ENCODE measurements around the gene PSMA6.

Gene PSMA6

DNA sequence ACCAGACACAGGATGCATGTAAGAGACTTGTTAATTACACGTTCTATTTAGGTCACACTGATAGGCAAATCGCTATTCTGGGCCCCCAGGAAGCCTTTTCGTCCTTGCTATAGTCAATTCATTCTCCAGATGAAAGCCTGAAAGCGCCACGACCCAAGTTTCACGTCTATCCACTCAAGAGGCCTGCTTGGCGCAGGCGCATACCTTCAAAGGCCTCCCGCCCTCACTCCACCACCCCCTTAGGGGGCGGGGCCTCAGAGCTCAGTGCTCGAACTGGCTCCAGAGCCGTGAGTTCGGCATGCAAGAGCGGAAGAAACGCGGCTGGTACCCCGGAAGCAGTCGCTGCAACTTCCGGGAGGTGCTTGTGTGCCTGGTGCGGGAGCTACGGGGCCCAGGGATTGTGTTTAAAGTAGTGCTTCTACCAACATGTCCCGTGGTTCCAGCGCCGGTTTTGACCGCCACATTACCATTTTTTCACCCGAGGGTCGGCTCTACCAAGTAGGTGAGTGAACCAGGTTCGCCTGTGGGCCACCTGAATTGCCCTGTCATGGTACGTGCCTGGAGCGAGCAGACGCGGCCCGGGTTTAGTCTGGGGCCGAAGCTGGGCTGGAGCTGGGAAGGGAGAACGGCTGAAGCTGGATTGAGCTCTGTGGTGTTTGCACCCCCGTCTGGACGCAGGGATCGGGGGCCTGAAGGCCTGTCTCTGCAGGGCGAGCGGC is at the start of gene PSMA6:
PSMA6 (plus strand) TSS at position 332 of the 719 bp plus-strand sequence; CDS start at position 427, 95 bp downstream.
- Histone ChIP-seq H2AFZ (ENCODE audit: low read depth) (peak within 1 kb of the TSS; percentile 43; the same call in 1 of the 2 replicates), H3K9ac (peak within 1 kb of the TSS; percentile 88), H3K4me2 (peak within 1 kb of the TSS; percentile 93), H4K20me1 (ENCODE audit: insufficient read depth) (no peaks in the 10 kb centered on the region), H3K4me3 (IDR thresholded peaks at IDR 0.05; ENCODE audit: insufficient read depth, low read depth, low read length) (no peak within 1 kb of the TSS), H3K27me3 (ENCODE audit: insufficient read depth, low read depth) (no peaks in the 10 kb centered on the region), H3K36me3 (ENCODE audit: insufficient read depth) (no peaks in the 10 kb centered on the region), H3K27ac (peak within 1 kb of the TSS; percentile 89), H3K4me1 (ENCODE audit: low read depth, poor library complexity, severe bottlenecking) (peaks cover 30% of the 10 kb centered on the region), H3K79me2 (ENCODE audit: insufficient read depth, low read depth) (peaks cover 49% of the 10 kb centered on the region)
- no peak for TF ChIP-seq CTCF (conservative IDR thresholded peaks at IDR 0.05; ENCODE audit: low read depth, low read length)

- no peak overlapping the region for H3K4me3 ChIP-seq (IDR thresholded peaks at IDR 0.05; ENCODE audit: insufficient read depth, low read depth, low read length)
- H3K27ac ChIP-seq: no peak overlapping the region
- no peak overlapping the region for H2AFZ ChIP-seq (ENCODE audit: low read depth)
- no peaks in the 10 kb centered on the region for H4K20me1 ChIP-seq (ENCODE audit: insufficient read depth)
- no peaks in the 10 kb centered on the region for H3K79me2 ChIP-seq (ENCODE audit: insufficient read depth, low read depth)
- H3K9ac ChIP-seq: no peak overlapping the region
- no peak for TF ChIP-seq CTCF (conservative IDR thresholded peaks at IDR 0.05; ENCODE audit: low read depth, low read length)
- H3K27me3 ChIP-seq (ENCODE audit: insufficient read depth, low read depth): no peaks in the 10 kb centered on the region
- H3K4me1 ChIP-seq (ENCODE audit: low read depth, poor library complexity, severe bottlenecking): peaks cover 3% of the 10 kb centered on the region
- no peak overlapping the region for H3K4me2 ChIP-seq
- H3K36me3 ChIP-seq (ENCODE audit: insufficient read depth): no peaks in the 10 kb centered on the region
Measured at GRCh38 chr14:35242599-35243311, 49.4 kb upstream of the PSMA6 start.

GRCh38 chr14:35243956-35244355 is 48.2 kb upstream of the PSMA6 start:
- Histone ChIP-seq H3K9ac (no peak overlapping the region), H3K27ac (no peak overlapping the region), H3K27me3 (ENCODE audit: insufficient read depth, low read depth) (no peaks in the 10 kb centered on the region), H3K4me2 (no peak overlapping the region), H3K79me2 (ENCODE audit: insufficient read depth, low read depth) (no peaks in the 10 kb centered on the region), H3K4me3 (IDR thresholded peaks at IDR 0.05; ENCODE audit: insufficient read depth, low read depth, low read length) (no peak overlapping the region), H3K36me3 (ENCODE audit: insufficient read depth) (no peaks in the 10 kb centered on the region), H4K20me1 (ENCODE audit: insufficient read depth) (no peaks in the 10 kb centered on the region), H2AFZ (ENCODE audit: low read depth) (no peak overlapping the region), H3K4me1 (ENCODE audit: low read depth, poor library complexity, severe bottlenecking) (peaks cover 15% of the 10 kb centered on the region)
- TF ChIP-seq CTCF (conservative IDR thresholded peaks at IDR 0.05; ENCODE audit: low read depth, low read length): no peak

DNA sequence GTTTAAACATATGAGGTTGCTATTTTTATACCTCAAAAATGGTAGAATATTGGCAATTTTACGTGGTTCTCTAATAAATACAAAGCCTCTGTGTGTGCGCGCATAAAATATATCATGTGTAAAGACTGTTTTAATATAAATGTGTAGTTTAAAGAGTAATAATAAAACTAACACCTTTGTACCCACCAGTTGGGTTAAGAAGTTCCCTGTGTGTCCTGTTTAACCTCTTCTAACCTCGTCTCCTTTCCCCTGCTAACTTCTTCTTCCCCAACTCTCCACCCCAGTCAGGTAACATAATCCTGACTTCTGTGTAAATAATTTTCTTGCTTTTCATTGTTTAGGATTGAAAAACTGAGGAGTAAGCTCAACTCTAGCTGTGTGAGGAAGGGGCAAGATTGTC is 47.6 kb upstream of the PSMA6 start:
- Histone ChIP-seq H3K4me2 (no peak overlapping the region), H3K4me1 (ENCODE audit: low read depth, poor library complexity, severe bottlenecking) (peaks cover 21% of the 10 kb centered on the region), H2AFZ (ENCODE audit: low read depth) (no peak overlapping the region), H3K27me3 (ENCODE audit: insufficient read depth, low read depth) (no peaks in the 10 kb centered on the region), H4K20me1 (ENCODE audit: insufficient read depth) (no peaks in the 10 kb centered on the region), H3K27ac (no peak overlapping the region), H3K36me3 (ENCODE audit: insufficient read depth) (no peaks in the 10 kb centered on the region), H3K79me2 (ENCODE audit: insufficient read depth, low read depth) (no peaks in the 10 kb centered on the region), H3K9ac (no peak overlapping the region), H3K4me3 (IDR thresholded peaks at IDR 0.05; ENCODE audit: insufficient read depth, low read depth, low read length) (no peak overlapping the region)
- no peak for TF ChIP-seq CTCF (conservative IDR thresholded peaks at IDR 0.05; ENCODE audit: low read depth, low read length)
